Heart left ventricle (tissue), 16 donors: ENCODE measurements around the gene B3GALNT1. TPM values are rescaled to one million over a fixed set of nuclear protein-coding genes. Genes with fewer than 3 reads are reported as not detected.
"Not testable (repeated sequence)": the region's sequence is repeated elsewhere in the genome, so short reads cannot be mapped to it uniquely, and the experiment has no call there.

Experiments
- ATAC-seq, 4 donors: fragments of 200-7000 bp; cut with Tn5 transposase; one replicate each; pipeline ENCODE4 v1.9.1; 2020 to 2022; ENCODE audit warnings: moderate library complexity in 4 of 4, mild to moderate bottlenecking in 3 of 4, moderate number of reproducible peaks in 1 of 4
- DNase-seq, 5 donors: peaks; one replicate each; pipeline ENCODE4 v3.0.0-alpha.2; 2020
- H3K27ac ChIP-seq, 12 donors: fragments of 200-600 bp; sonication (generic) in 4 of 12; one replicate each; pipeline versions ENCODE4 v1.5.0 to v1.8.0; 2016 to 2022; ENCODE audit warnings: mild to moderate bottlenecking in 2 of 12
- H3K27me3 ChIP-seq, 9 donors: fragments of 200-600 bp; sonication (generic) in 2 of 9; one replicate each; pipeline versions ENCODE4 v1.5.1 to v1.8.0; 2016 to 2022; ENCODE audit warnings: mild to moderate bottlenecking in 3 of 9
- H3K36me3 ChIP-seq, 9 donors: fragments of 200-600 bp; sonication (generic) in 2 of 9; one replicate each; pipeline versions ENCODE4 v1.5.0 to v1.8.0; 2018 to 2022; ENCODE audit warnings: mild to moderate bottlenecking in 2 of 9
- H3K4me1 ChIP-seq, 12 donors: fragments of 200-600 bp; sonication (generic) in 4 of 12; one replicate each; pipeline versions ENCODE4 v1.5.0 to v1.8.0; 2016 to 2022; ENCODE audit warnings: mild to moderate bottlenecking in 3 of 12
- H3K4me3 ChIP-seq, 12 donors: fragments of 200-600 bp; sonication (generic) in 4 of 12; one replicate each; pipeline versions ENCODE4 v1.5.0 to v1.8.0; 2017 to 2022; ENCODE audit warnings: mild to moderate bottlenecking in 9 of 12, moderate library complexity in 4 of 12
- H3K9me3 ChIP-seq, 12 donors: fragments of 200-600 bp; sonication (generic) in 4 of 12; one replicate each; pipeline versions ENCODE4 v1.5.0 to v1.8.0; 2016 to 2022; ENCODE audit warnings: mild to moderate bottlenecking in 1 of 12
- CTCF ChIP-seq, 12 donors: fragments of 200-600 bp; sonication (generic) in 4 of 12; IDR thresholded peaks; one replicate each; pipeline versions ENCODE4 v1.5.0 to v1.8.0; 2018 to 2022; ENCODE audit warnings: antibody characterized with exemption in 12 of 12, mild to moderate bottlenecking in 5 of 12
- POLR2A ChIP-seq, 2 donors: fragments of 450-650 bp; IDR thresholded peaks; one replicate each; pipeline ENCODE4 v1.6.1; 2017; ENCODE audit warnings: antibody characterized with exemption in 2 of 2, mild to moderate bottlenecking in 2 of 2, moderate library complexity in 2 of 2
- WGBS, 4 donors: extraction: QIAGEN DNeasy Blood & Tissue Kit in 2 of 4; methylation state at CpG; one replicate each; pipeline versions ENCODE4 v1.1.5 to v1.1.7; 2013 to 2018; 5-methylcytosine and 5-hydroxymethylcytosine counted together
- intact Hi-C, 10 donors: fragments of 100-400 bp; cut with DNase I; formaldehyde crosslinking; loops; one replicate each; pipeline versions ENCODE4 v1.11.1 to v1.14.2; 2022
- polyA plus RNA-seq, 2 donors: library from polyadenylated mRNA; stranded (reverse); fragments of 200-250 nt; gene quantifications; one replicate each; pipeline ENCODE4 v1.2.3, GENCODE V29; 2013
- total RNA-seq, 9 donors: library from RNA; depleted of rRNA in 2 of 9; stranded (reverse); fragments of >200 nt in 2 of 9; fragmentation: NEBNext Ultra II Directional in 3 of 9; extraction: Animal tissue kit (Norgen Biotek cat#: 25700) in 3 of 9; gene quantifications; one replicate each; pipeline versions ENCODE4 v1.1.0 to v1.2.4, GENCODE V29; 2016 to 2023
- donor health status: ischemic (EF 13 %, LVEDD 7.1; RV severe dilation, severe dysfunction).
- donor health status: healthy with polysubstance abuse.
- donor health status: DM: no; HTN: yes; CAD: no.
- donor health status: DM: no; HTN: no; CAD: no.
- donor health status: ischemic (EF 25% LVEDD 6.9; RV normal size, moderate dysfunction).
- donor health status: ischemic (EF 25% LVEDD 5.7; RV mildly dilated, moderate dysfunction).
- donor health status: healthy.
- donor health status: DM: yes; HTN: yes; CAD: no.
- donor health status: ischemic (EF 35%, LVEDD 5.7; RV mildly dilated, moderate dysfunction).
- donor health status: nonischemic (EF 11% LVEDD 7.7; RV severe dilation, severe dysfunction).
- donor health status: DM: yes; HTN: yes; CAD: no.
- donor health status: PGD.
- donor health status: ischemic (EF 29% LVEDD 5.4; RV normal size, mild dysfunction).
- donor health status: nonischemic (EF 23%, LVEDD 6.1; RV moderate dilation, normal function).

Gene B3GALNT1
- total and polyA plus RNA-seq, 11 donors: 15.2 to 94.6 (median 63.3) TPM

DNA sequence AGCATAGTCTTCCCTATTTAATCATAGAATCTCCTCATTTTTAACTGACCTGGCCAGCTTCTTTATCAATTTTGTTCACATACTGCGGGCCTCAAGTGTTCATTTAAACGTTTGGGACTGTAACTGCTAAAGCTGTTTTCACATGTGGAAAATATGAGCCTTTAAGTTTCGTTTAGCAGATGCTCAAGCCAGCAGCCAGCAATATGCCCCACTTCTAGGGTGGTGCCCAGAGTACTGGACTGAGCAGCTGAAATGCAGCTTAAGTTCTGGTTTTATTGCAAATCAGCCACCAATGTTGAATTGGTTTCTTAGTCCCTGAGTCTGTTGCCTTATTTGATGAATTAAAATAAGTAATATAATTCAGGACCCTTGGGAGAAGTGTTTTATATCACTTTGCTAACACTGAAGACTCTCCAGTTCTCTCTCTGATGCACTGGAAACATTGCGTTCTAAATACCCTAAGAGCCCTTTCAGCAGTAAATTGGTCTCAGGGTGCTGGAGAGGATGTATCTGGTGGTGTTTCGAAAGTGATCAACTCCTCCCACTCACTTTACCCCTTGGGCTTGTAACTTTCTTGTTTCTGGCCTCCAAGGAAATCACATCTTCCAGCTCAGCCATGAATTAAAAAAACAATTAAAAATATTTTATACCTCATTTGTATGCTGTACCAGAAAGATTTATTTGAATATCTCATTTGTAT is 61.7 kb downstream of the B3GALNT1 start:
- no peak for TF ChIP-seq CTCF (IDR thresholded peaks at IDR 0.05)
- no peak for TF ChIP-seq POLR2A (IDR thresholded peaks at IDR 0.05)
- no peaks in the 10 kb centered on the region for H3K27me3 ChIP-seq
- 77 to 89% (median 81%) methylated on average over 5 of the region's 5 CpGs for WGBS, 4 donors
- no peak overlapping the region for H3K27ac ChIP-seq
- ATAC-seq: no peak
- H3K4me1 ChIP-seq: peaks cover 0 to 5% (median 0%) of the 10 kb centered on the region in 12 donors
- H3K9me3 ChIP-seq: no peaks in the 10 kb centered on the region
- no peak overlapping the region for H3K4me3 ChIP-seq
- H3K36me3 ChIP-seq: no peaks in the 10 kb centered on the region
- DNase-seq: no peak
- intact Hi-C loops: no loop called here

- 87 to 94% (median 90%) methylated on average over 2 of the region's 2 CpGs for WGBS, 4 donors
- Histone ChIP-seq H3K36me3 (no peaks in the 10 kb centered on the region), H3K4me1 (peaks cover 0 to 5% (median 0%) of the 10 kb centered on the region in 12 donors), H3K9me3 (no peaks in the 10 kb centered on the region), H3K27me3 (no peaks in the 10 kb centered on the region), H3K27ac (no peak overlapping the region), H3K4me3 (no peak overlapping the region)
- no peak for TF ChIP-seq POLR2A (IDR thresholded peaks at IDR 0.05)
- TF ChIP-seq CTCF (IDR thresholded peaks at IDR 0.05): no peak
- DNase-seq (no peak), ATAC-seq (no peak)
- intact Hi-C loops: no loop called here
Measured at GRCh38 chr3:161042023-161042501, 63.1 kb downstream of the B3GALNT1 start.

GRCh38 chr3:161038725-161039124 is 66.4 kb downstream of the B3GALNT1 start:
- H3K4me3 ChIP-seq: no peak overlapping the region
- no peak for ATAC-seq
- no peak for TF ChIP-seq POLR2A (IDR thresholded peaks at IDR 0.05)
- no peak for TF ChIP-seq CTCF (IDR thresholded peaks at IDR 0.05)
- H3K4me1 ChIP-seq: peaks cover 0 to 7% (median 0%) of the 10 kb centered on the region in 12 donors
- peaks cover 0 to 3% (median 0%) of the 10 kb centered on the region in 12 donors for H3K9me3 ChIP-seq
- H3K27me3 ChIP-seq: no peaks in the 10 kb centered on the region
- intact Hi-C loops: no loop called here
- H3K27ac ChIP-seq: no peak overlapping the region
- H3K36me3 ChIP-seq: no peaks in the 10 kb centered on the region
- 42 to 54% (median 48%) methylated on average over 3 of the region's 3 CpGs for WGBS, 4 donors
- DNase-seq: no peak

- no peak for DNase-seq
Measured at GRCh38 chr3:161035711-161036110, 69.4 kb downstream of the B3GALNT1 start.

DNA sequence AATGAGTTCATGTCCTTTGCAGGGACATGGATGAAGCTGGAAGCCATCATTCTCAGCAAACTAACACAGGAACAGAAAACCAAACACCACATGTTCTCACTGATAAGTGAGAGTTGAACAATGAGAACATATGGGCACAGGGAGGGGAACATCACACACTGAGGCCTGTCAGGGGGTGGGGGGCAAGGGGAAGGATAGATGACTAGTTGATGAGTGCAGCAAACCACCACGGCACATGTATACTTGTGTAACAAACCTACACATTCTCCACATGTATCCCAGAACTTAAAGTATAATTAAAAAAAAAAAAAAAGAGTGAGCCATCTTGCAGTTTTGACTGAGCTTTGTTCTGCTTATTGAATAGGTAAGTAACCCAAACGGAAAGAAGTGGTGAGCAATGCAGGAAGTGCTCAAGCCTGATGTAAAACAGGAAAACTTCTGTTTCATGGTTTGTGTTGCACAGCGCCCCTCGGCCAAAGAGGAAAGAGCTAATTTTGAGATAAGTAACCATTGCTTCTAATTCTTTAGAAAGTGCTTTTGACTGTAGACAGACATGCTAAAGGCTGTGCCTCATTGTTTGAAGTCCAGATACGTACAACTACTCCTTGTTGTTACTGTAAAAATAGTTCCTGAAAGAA is 70.1 kb downstream of the B3GALNT1 start:
- H3K4me3 ChIP-seq, H3K27me3 ChIP-seq, H3K4me1 ChIP-seq, H3K36me3 ChIP-seq, intact Hi-C loops: not testable (repeated sequence)
- peak in 1 of 5 donors; percentile 11 for DNase-seq
- Histone ChIP-seq H3K9me3 (peaks cover 0 to 11% (median 0%) of the 10 kb centered on the region in 12 donors), H3K27ac (peak overlapping the region in 1 of 12 donors; percentile 63)
- 47 to 52% (median 51%) methylated on average over 5 of the region's 5 CpGs for WGBS, 4 donors
- ATAC-seq: peak in 2 of 4 donors; percentile 36 to 46

More at GRCh38 chr3:161035711-161036110, 69.4 kb downstream of the B3GALNT1 start:
- H3K4me1 ChIP-seq: peaks cover 0 to 7% (median 0%) of the 10 kb centered on the region in 12 donors
- TF ChIP-seq CTCF (IDR thresholded peaks at IDR 0.05): no peak
- no peaks in the 10 kb centered on the region for H3K27me3 ChIP-seq
- intact Hi-C loops: no loop called here
- H3K4me3 ChIP-seq: no peak overlapping the region
- no peaks in the 10 kb centered on the region for H3K36me3 ChIP-seq
- WGBS, 4 donors: 46 to 62% (median 57%) methylated on average over 2 of the region's 2 CpGs
- peak in 3 of 4 donors; percentile 53 to 78 (median 63) for ATAC-seq
- H3K9me3 ChIP-seq: peaks cover 0 to 11% (median 0%) of the 10 kb centered on the region in 12 donors
- H3K27ac ChIP-seq: peak overlapping the region in 1 of 12 donors; percentile 63
